Measurements from ENCODE around the gene HSPB1.
"Not testable (repeated sequence)": the region's sequence is repeated elsewhere in the genome, so short reads cannot be mapped to it uniquely, and the experiment has no call there.

DNA sequence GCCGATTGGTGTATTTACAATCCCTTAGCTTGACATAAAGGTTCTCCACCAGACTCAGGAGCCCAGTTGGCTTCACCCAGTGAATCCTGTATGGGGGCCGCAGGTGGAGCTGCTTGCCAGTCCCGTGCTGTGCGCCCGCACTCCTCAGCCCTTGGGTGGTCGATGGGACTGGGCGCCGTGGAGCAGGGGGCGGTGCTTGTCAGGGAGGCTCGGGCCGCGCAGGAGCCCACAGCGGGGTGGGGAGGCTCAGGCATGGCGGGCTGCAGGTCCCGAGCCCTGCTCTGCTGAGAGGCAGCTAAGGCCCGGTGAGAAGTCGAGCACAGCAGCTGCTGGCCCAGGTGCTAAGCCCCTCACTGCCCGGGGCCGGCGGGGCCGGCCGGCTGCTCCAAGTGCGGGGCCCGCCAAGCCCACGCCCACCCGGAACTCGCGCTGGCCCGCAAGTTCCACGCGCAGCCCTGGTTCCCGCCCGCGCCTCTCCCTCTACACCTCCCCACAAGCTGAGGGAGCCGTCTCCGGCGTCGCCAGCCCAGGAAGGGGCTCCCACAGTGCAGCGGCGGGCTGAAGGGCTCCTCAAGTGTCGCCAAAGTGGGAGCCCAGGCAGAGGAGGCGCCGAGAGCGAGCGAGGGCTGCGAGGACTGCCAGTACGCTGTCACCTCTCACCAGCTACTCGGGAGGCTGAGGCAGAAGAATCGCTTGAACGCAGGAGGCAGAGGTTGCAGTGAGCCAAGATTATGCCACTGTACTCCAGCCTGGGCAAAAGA, 7.0 kb downstream of the HSPB1 start:
- TF ChIP-seq, protein P1, sequence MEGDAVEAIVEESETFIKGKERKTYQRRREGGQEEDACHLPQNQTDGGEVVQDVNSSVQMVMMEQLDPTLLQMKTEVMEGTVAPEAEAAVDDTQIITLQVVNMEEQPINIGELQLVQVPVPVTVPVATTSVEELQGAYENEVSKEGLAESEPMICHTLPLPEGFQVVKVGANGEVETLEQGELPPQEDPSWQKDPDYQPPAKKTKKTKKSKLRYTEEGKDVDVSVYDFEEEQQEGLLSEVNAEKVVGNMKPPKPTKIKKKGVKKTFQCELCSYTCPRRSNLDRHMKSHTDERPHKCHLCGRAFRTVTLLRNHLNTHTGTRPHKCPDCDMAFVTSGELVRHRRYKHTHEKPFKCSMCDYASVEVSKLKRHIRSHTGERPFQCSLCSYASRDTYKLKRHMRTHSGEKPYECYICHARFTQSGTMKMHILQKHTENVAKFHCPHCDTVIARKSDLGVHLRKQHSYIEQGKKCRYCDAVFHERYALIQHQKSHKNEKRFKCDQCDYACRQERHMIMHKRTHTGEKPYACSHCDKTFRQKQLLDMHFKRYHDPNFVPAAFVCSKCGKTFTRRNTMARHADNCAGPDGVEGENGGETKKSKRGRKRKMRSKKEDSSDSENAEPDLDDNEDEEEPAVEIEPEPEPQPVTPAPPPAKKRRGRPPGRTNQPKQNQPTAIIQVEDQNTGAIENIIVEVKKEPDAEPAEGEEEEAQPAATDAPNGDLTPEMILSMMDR (conservative IDR thresholded peaks at IDR 0.05; ENCODE audit: low read depth in 2 of 2) = not testable (repeated sequence)
- TF ChIP-seq CREB1 (CRISPR knock-in tag; IDR thresholded peaks at IDR 0.05; ENCODE audit: low read depth); EZH2 (IDR thresholded peaks at IDR 0.05; ENCODE audit: low read depth, unreplicated experiment); POLR2AphosphoS5 (IDR thresholded peaks at IDR 0.05; ENCODE audit: low read depth); EZH2phosphoT487 (IDR thresholded peaks at IDR 0.05; ENCODE audit: unreplicated experiment); STAT1 (IDR thresholded peaks at IDR 0.05; ENCODE audit: unreplicated experiment); JUNB (IDR thresholded peaks at IDR 0.05; ENCODE audit: unreplicated experiment); ZNF331 (CRISPR knock-in tag; IDR thresholded peaks at IDR 0.05; ENCODE audit: low read depth): not testable (repeated sequence)
- TF ChIP-seq, protein P2, sequence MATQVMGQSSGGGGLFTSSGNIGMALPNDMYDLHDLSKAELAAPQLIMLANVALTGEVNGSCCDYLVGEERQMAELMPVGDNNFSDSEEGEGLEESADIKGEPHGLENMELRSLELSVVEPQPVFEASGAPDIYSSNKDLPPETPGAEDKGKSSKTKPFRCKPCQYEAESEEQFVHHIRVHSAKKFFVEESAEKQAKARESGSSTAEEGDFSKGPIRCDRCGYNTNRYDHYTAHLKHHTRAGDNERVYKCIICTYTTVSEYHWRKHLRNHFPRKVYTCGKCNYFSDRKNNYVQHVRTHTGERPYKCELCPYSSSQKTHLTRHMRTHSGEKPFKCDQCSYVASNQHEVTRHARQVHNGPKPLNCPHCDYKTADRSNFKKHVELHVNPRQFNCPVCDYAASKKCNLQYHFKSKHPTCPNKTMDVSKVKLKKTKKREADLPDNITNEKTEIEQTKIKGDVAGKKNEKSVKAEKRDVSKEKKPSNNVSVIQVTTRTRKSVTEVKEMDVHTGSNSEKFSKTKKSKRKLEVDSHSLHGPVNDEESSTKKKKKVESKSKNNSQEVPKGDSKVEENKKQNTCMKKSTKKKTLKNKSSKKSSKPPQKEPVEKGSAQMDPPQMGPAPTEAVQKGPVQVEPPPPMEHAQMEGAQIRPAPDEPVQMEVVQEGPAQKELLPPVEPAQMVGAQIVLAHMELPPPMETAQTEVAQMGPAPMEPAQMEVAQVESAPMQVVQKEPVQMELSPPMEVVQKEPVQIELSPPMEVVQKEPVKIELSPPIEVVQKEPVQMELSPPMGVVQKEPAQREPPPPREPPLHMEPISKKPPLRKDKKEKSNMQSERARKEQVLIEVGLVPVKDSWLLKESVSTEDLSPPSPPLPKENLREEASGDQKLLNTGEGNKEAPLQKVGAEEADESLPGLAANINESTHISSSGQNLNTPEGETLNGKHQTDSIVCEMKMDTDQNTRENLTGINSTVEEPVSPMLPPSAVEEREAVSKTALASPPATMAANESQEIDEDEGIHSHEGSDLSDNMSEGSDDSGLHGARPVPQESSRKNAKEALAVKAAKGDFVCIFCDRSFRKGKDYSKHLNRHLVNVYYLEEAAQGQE (IDR thresholded peaks at IDR 0.05; ENCODE audit: unreplicated experiment) = not testable (repeated sequence)
- TF ChIP-seq, protein P3, sequence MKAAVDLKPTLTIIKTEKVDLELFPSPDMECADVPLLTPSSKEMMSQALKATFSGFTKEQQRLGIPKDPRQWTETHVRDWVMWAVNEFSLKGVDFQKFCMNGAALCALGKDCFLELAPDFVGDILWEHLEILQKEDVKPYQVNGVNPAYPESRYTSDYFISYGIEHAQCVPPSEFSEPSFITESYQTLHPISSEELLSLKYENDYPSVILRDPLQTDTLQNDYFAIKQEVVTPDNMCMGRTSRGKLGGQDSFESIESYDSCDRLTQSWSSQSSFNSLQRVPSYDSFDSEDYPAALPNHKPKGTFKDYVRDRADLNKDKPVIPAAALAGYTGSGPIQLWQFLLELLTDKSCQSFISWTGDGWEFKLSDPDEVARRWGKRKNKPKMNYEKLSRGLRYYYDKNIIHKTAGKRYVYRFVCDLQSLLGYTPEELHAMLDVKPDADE (IDR thresholded peaks at IDR 0.05) = not testable (repeated sequence)
